ENCODE measurements around the gene PREX1. TPM values are rescaled to one million over a fixed set of nuclear protein-coding genes. Genes with fewer than 3 reads are reported as not detected.

PREX1 gene
- total RNA-seq, 3 donors from 2014 or later = 9.9 to 14.1 (median 13.5) TPM

GRCh38 chr20:48770700-48771442 lies 56.9 kb downstream of the PREX1 start:
- no peaks in the 10 kb centered on the region for H3K4me1 ChIP-seq (ENCODE audit: low read depth)
- H3K4me3 ChIP-seq = no peak overlapping the region
- intact Hi-C loops (cut with DNase I, micrococcal nuclease) = no loop called here
- ATAC-seq (no peak), DNase-seq (no peak)
- no peak for TF ChIP-seq CTCF (IDR thresholded peaks at IDR 0.05)
- H3K9me3 ChIP-seq = no peaks in the 10 kb centered on the region
- no peaks in the 10 kb centered on the region for H3K36me3 ChIP-seq (ENCODE audit: low read depth)

GRCh38 chr20:48769069-48769983 lies 58.5 kb downstream of the PREX1 start:
- DNase-seq (peak in 1 of 3 donors; percentile 21), ATAC-seq (peak; percentile 63)
- intact Hi-C loops (cut with DNase I, micrococcal nuclease) = no loop called here
- no peak for TF ChIP-seq CTCF (IDR thresholded peaks at IDR 0.05)
- Histone ChIP-seq H3K9me3 (no peaks in the 10 kb centered on the region), H3K36me3 (ENCODE audit: low read depth) (no peaks in the 10 kb centered on the region), H3K4me3 (no peak overlapping the region), H3K4me1 (ENCODE audit: low read depth) (no peaks in the 10 kb centered on the region)

GRCh38 chr20:48766961-48767960 lies 60.5 kb downstream of the PREX1 start:
- ATAC-seq (no peak), DNase-seq (peak in 1 of 3 donors; percentile 25)
- H3K36me3 ChIP-seq (ENCODE audit: low read depth) = no peaks in the 10 kb centered on the region
- intact Hi-C loops (cut with DNase I, micrococcal nuclease) = no loop called here
- H3K9me3 ChIP-seq = no peaks in the 10 kb centered on the region
- TF ChIP-seq CTCF (IDR thresholded peaks at IDR 0.05) = no peak
- H3K4me3 ChIP-seq = no peak overlapping the region
- H3K4me1 ChIP-seq (ENCODE audit: low read depth) = no peaks in the 10 kb centered on the region

- no peak for TF ChIP-seq CTCF (IDR thresholded peaks at IDR 0.05)
- ATAC-seq = no peak
- H3K9me3 ChIP-seq = no peaks in the 10 kb centered on the region
- intact Hi-C loops (cut with DNase I, micrococcal nuclease) = no loop called here
- H3K4me3 ChIP-seq = no peak overlapping the region
- H3K36me3 ChIP-seq (ENCODE audit: low read depth) = no peaks in the 10 kb centered on the region
- no peaks in the 10 kb centered on the region for H3K4me1 ChIP-seq (ENCODE audit: low read depth)
- peak in 1 of 3 donors; percentile 14 for DNase-seq
Observed at GRCh38 chr20:48766205-48766604, 61.6 kb downstream of the PREX1 start.

- ATAC-seq (no peak), DNase-seq (no peak)
- no peak for TF ChIP-seq CTCF (IDR thresholded peaks at IDR 0.05)
- intact Hi-C loops (cut with DNase I, micrococcal nuclease) = no loop called here
- Histone ChIP-seq H3K4me1 (ENCODE audit: low read depth) (no peaks in the 10 kb centered on the region), H3K36me3 (ENCODE audit: low read depth) (no peaks in the 10 kb centered on the region), H3K9me3 (no peaks in the 10 kb centered on the region), H3K4me3 (no peak overlapping the region)
Observed at GRCh38 chr20:48765359-48765758, 62.4 kb downstream of the PREX1 start.

Measured in mucosa of descending colon (tissue), 3 donors.